ENCODE data around the gene VAMP2. TPM values are rescaled to one million over a fixed set of nuclear protein-coding genes. Genes with fewer than 3 reads are reported as not detected.
A peak's percentile ranks its signal among the peaks of the same experiment; 100 is the strongest.

Gene VAMP2
- total and polyA plus RNA-seq, 9 of the 15 experiments (the other 6 are each of a cell fraction or from before 2014, with no cell fraction given): 2.3 to 31.8 (median 6.0) TPM

DNA sequence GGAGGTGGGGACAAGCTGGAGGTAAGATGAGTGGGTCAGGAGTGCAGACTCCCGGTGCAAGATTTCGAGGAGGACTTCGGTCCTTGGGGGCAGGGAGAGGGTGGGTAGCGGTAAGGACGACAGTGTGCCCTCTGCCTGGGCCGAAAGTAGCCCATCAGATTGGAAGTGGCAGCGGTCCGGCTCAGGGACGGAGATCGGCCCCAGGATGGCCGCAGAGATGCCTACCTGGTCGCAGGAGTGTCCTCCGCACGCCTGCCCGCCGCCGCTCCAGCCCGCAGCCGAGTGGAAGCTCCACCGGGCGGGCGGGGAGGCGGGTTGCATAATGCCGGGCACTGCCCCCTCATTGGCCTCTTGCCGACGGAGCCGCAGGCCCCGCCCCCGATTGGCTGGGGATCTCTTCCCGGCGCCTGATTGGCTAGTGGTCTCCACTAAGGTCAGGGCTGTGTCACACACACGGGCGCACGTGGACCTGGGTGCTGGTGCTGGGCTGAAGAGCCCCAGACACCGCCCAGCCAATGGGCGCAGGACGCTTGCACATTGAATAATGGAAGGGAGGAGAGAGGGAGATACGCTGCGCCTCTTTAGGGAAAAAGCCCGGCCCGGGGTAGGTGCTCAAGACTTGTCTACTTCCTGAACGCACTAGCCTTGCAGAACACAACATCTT, 10.5 kb downstream of the VAMP2 start, which contains the start of gene PER1 (continued):
- TF ChIP-seq ZFX (CRISPR knock-in tag; IDR thresholded peaks at IDR 0.05) (peak; percentile 14; the same call in 1 of the 2 replicates), HNRNPLL (IDR thresholded peaks at IDR 0.05; ENCODE audit: low read depth, low read length, poor library complexity, severe bottlenecking) (no peak), CEBPG (CRISPR knock-in tag; IDR thresholded peaks at IDR 0.05) (peak; percentile 90), CEBPG (tag; conservative IDR thresholded peaks at IDR 0.05 in 1 of 2, IDR thresholded peaks at IDR 0.05 in 1 of 2) (peak; percentile 83 to 90), HNRNPL (IDR thresholded peaks at IDR 0.05; ENCODE audit: low read depth, low read length) (peak; percentile 86), ZNF764 (CRISPR knock-in tag; IDR thresholded peaks at IDR 0.05; ENCODE audit: low read depth) (no peak), NUFIP1 (IDR thresholded peaks at IDR 0.05; ENCODE audit: partially characterized antibody) (no peak), MAZ (CRISPR knock-in tag; conservative IDR thresholded peaks at IDR 0.05 in 1 of 2, IDR thresholded peaks at IDR 0.05 in 1 of 2) (peak; percentile 50 to 64; a peak in 2 of 4 replicates), NCOR1 (IDR thresholded peaks at IDR 0.05) (peak; percentile 36; the same call in 1 of the 2 replicates), ZNF263 (CRISPR knock-in tag; IDR thresholded peaks at IDR 0.05; ENCODE audit: borderline replicate concordance) (0 out of 2 replicates have a peak, but pooled peaks have one; percentile 33), PCBP1 (IDR thresholded peaks at IDR 0.05; ENCODE audit: low read depth, low read length, poor library complexity, severe bottlenecking) (no peak), NFIC (IDR thresholded peaks at IDR 0.05) (peak; percentile 81), ZNF586 (CRISPR knock-in tag; conservative IDR thresholded peaks at IDR 0.05) (no peak), HMGN3 (IDR thresholded peaks at IDR 0.05; ENCODE audit: borderline replicate concordance, extremely low read depth, insufficient read length, low read depth, low read length) (peak; percentile 73)
- TF ChIP-seq, protein P1, sequence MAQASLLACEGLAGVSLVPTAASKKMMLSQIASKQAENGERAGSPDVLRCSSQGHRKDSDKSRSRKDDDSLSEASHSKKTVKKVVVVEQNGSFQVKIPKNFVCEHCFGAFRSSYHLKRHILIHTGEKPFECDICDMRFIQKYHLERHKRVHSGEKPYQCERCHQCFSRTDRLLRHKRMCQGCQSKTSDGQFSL (CRISPR knock-in tag; IDR thresholded peaks at IDR 0.05): 0 out of 2 replicates have a peak, but pooled peaks have one; percentile 25
- TF ChIP-seq, protein P1 (tag; IDR thresholded peaks at IDR 0.05): no peak
- TF ChIP-seq, protein P2, sequence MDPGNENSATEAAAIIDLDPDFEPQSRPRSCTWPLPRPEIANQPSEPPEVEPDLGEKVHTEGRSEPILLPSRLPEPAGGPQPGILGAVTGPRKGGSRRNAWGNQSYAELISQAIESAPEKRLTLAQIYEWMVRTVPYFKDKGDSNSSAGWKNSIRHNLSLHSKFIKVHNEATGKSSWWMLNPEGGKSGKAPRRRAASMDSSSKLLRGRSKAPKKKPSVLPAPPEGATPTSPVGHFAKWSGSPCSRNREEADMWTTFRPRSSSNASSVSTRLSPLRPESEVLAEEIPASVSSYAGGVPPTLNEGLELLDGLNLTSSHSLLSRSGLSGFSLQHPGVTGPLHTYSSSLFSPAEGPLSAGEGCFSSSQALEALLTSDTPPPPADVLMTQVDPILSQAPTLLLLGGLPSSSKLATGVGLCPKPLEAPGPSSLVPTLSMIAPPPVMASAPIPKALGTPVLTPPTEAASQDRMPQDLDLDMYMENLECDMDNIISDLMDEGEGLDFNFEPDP (CRISPR knock-in tag; IDR thresholded peaks at IDR 0.05): no peak
- TF ChIP-seq, protein P3, sequence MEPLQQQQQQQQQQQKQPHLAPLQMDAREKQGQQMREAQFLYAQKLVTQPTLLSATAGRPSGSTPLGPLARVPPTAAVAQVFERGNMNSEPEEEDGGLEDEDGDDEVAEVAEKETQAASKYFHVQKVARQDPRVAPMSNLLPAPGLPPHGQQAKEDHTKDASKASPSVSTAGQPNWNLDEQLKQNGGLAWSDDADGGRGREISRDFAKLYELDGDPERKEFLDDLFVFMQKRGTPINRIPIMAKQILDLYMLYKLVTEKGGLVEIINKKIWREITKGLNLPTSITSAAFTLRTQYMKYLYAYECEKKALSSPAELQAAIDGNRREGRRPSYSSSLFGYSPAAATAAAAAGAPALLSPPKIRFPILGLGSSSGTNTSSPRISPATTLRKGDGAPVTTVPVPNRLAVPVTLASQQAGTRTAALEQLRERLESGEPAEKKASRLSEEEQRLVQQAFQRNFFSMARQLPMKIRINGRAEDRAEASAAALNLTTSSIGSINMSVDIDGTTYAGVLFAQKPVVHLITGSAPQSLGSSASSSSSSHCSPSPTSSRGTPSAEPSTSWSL (CRISPR knock-in tag; IDR thresholded peaks at IDR 0.05; ENCODE audit: borderline replicate concordance): no peak
- TF ChIP-seq, protein P4, sequence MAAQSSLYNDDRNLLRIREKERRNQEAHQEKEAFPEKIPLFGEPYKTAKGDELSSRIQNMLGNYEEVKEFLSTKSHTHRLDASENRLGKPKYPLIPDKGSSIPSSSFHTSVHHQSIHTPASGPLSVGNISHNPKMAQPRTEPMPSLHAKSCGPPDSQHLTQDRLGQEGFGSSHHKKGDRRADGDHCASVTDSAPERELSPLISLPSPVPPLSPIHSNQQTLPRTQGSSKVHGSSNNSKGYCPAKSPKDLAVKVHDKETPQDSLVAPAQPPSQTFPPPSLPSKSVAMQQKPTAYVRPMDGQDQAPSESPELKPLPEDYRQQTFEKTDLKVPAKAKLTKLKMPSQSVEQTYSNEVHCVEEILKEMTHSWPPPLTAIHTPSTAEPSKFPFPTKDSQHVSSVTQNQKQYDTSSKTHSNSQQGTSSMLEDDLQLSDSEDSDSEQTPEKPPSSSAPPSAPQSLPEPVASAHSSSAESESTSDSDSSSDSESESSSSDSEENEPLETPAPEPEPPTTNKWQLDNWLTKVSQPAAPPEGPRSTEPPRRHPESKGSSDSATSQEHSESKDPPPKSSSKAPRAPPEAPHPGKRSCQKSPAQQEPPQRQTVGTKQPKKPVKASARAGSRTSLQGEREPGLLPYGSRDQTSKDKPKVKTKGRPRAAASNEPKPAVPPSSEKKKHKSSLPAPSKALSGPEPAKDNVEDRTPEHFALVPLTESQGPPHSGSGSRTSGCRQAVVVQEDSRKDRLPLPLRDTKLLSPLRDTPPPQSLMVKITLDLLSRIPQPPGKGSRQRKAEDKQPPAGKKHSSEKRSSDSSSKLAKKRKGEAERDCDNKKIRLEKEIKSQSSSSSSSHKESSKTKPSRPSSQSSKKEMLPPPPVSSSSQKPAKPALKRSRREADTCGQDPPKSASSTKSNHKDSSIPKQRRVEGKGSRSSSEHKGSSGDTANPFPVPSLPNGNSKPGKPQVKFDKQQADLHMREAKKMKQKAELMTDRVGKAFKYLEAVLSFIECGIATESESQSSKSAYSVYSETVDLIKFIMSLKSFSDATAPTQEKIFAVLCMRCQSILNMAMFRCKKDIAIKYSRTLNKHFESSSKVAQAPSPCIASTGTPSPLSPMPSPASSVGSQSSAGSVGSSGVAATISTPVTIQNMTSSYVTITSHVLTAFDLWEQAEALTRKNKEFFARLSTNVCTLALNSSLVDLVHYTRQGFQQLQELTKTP (IDR thresholded peaks at IDR 0.05; ENCODE audit: low read depth in 1 of 2, partially characterized antibody in 2 of 2): no peak
